ENCODE results near the gene PCIF1. TPM values are rescaled to one million over a fixed set of nuclear protein-coding genes. Genes with fewer than 3 reads are reported as not detected.
"Not testable (repeated sequence)": the region's sequence is repeated elsewhere in the genome, so short reads cannot be mapped to it uniquely, and the experiment has no call there.

PCIF1 gene
- total RNA-seq, 1 donor from 2014 or later: 37.8 TPM

DNA sequence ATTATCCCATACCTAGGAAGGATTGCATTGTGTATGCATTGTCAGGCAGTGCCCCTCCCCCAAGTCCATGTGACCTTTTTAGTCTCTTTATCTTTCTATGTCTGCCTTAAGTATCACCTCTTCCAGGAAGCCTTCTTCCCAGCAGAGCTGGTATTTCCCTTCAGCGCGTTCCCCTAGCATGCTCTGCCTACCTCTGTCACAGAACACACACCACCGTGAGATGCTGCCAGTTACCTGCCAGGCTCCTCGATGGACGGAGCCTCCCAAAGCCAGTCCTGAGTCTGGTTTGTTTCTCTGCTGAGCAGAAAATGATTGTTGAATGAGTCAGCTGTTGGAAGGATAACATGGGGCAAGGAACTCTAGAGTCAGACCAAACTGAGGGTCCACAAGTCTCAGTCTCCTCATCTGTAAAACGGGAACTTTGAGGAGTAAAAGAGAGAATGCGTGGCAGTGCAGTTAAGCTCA is 48.8 kb downstream of the PCIF1 start:
- Mint-ChIP-seq H3K4me1 (ENCODE audit: low read depth) (no peaks in the 10 kb centered on the region), H3K9me3 (ENCODE audit: low read depth) (no peaks in the 10 kb centered on the region), H3K36me3 (ENCODE audit: insufficient read depth) (no peaks in the 10 kb centered on the region), H3K4me3 (ENCODE audit: low read depth) (no peak overlapping the region), H3K27ac (no peak overlapping the region), H3K27me3 (peaks cover 4% of the 10 kb centered on the region)
- DNase-seq (ENCODE audit: low spot score, unreplicated experiment): no peak
- TF ChIP-seq, protein P1, sequence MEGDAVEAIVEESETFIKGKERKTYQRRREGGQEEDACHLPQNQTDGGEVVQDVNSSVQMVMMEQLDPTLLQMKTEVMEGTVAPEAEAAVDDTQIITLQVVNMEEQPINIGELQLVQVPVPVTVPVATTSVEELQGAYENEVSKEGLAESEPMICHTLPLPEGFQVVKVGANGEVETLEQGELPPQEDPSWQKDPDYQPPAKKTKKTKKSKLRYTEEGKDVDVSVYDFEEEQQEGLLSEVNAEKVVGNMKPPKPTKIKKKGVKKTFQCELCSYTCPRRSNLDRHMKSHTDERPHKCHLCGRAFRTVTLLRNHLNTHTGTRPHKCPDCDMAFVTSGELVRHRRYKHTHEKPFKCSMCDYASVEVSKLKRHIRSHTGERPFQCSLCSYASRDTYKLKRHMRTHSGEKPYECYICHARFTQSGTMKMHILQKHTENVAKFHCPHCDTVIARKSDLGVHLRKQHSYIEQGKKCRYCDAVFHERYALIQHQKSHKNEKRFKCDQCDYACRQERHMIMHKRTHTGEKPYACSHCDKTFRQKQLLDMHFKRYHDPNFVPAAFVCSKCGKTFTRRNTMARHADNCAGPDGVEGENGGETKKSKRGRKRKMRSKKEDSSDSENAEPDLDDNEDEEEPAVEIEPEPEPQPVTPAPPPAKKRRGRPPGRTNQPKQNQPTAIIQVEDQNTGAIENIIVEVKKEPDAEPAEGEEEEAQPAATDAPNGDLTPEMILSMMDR (IDR thresholded peaks at IDR 0.05; ENCODE audit: unreplicated experiment): no peak

DNA sequence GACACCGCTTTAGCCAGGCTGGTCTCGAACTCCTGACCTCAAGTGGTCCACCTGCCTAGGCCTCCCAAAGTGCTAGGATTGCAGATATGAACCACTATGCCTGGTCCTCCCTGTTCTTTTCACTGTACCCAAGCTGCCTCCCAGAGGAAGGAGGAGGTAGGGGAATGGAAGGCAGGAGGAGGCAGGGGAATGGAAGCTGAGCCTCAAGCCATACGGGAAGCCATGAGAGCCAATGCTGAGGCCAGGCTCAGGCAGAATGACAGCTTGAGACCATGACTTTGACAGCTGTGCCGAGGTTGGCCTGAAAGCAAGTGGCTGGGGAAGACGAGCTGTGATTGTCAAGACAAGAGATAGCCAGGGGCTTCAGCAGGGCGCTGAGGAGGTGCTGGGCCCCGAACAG is 51.1 kb downstream of the PCIF1 start:
- Mint-ChIP-seq H3K36me3 (ENCODE audit: insufficient read depth) (no peaks in the 10 kb centered on the region), H3K27ac (no peak overlapping the region)

DNA sequence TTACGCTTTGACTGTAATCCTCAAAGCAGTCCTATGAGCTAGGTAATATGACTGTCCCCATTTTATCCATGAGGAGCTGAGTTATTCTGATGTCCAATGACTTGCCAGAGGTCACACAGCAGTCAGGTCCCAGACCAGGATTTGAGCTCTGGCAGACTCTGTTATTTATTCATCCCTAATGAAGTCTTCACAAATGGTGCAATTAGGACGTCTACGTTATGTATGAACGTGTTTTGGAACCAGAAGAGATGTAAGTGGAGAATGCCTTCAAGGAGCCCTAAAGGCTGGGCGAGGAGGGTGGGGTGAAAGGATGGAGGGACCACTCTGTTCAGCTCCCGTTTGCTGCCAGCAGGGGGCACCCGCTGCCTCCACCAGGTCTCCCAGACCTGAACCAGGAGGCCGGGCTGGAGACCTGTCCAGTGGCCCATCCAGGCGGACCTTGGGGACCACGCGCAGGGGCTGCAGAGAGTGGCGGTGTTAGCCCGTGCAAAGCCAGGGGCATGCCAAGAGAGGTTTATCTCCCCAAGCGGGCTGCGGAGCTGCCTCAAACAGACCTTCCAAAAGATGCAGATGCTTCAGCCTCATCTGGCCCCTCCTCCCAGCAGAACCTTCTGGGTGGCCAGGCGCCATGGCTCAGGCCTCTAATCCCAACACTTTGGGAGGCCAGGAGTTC is 52.8 kb downstream of the PCIF1 start:
- no peak overlapping the region for H3K4me3 Mint-ChIP-seq (ENCODE audit: low read depth)
- no peak overlapping the region for H3K27ac Mint-ChIP-seq
- no peaks in the 10 kb centered on the region for H3K4me1 Mint-ChIP-seq (ENCODE audit: low read depth)
- no peaks in the 10 kb centered on the region for H3K9me3 Mint-ChIP-seq (ENCODE audit: low read depth)
- H3K36me3 Mint-ChIP-seq (ENCODE audit: insufficient read depth): no peaks in the 10 kb centered on the region
- H3K27me3 Mint-ChIP-seq: peaks cover 4% of the 10 kb centered on the region
- TF ChIP-seq, protein P1 (IDR thresholded peaks at IDR 0.05; ENCODE audit: unreplicated experiment): peak; percentile 81
- peak; percentile 68 for DNase-seq (ENCODE audit: low spot score, unreplicated experiment)

More for the DNA sequence above, 51.1 kb downstream of the PCIF1 start:
- TF ChIP-seq, protein P1 (IDR thresholded peaks at IDR 0.05; ENCODE audit: unreplicated experiment): no peak
- H3K4me1 Mint-ChIP-seq (ENCODE audit: low read depth): no peaks in the 10 kb centered on the region
- H3K4me3 Mint-ChIP-seq (ENCODE audit: low read depth): no peak overlapping the region
- H3K9me3 Mint-ChIP-seq (ENCODE audit: low read depth): no peaks in the 10 kb centered on the region
- peaks cover 4% of the 10 kb centered on the region for H3K27me3 Mint-ChIP-seq
- DNase-seq (ENCODE audit: low spot score, unreplicated experiment): no peak

DNA sequence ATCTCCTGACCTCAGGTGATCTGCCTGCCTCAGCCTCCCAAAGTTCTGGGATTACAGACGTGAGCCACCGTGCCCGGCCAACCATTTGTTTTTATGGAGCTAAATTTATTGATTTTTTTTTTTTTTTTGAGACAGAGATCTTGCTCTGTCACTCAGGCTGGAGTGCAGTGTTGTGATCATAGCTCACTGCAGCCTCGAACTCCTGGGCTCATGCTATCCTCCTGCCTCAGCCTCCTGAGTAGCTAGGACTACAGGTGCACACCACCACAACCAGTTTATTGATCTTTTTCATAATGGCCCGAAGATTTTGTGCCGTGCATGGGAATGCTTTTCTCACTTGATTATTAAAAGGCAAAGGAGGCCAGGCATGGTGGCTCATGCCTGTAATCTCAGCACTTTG is 54.3 kb downstream of the PCIF1 start:
- DNase-seq (ENCODE audit: low spot score, unreplicated experiment); H3K36me3 Mint-ChIP-seq (ENCODE audit: insufficient read depth); H3K4me1 Mint-ChIP-seq (ENCODE audit: low read depth); H3K27me3 Mint-ChIP-seq; H3K9me3 Mint-ChIP-seq (ENCODE audit: low read depth); H3K4me3 Mint-ChIP-seq (ENCODE audit: low read depth); H3K27ac Mint-ChIP-seq: not testable (repeated sequence)

DNA sequence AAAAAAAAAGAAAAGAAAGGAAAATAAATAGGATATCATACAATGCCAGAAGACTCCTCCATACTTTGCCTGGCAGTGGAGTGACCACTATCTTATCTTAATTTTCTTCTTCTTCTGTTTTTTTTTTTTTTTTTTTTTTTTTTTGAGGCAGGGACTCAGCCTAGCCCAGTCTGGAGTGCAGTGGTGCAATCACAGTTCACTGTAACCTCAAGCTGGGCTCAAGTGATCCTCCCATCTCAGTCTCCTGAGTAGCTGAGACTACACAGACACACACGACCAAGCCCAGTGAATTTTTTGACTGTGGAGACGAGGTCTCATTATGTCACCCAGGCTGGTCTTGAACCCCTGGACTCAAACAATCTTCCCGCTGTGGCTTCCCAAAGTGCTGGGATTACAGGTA is 57.1 kb downstream of the PCIF1 start:
- Mint-ChIP-seq H3K9me3 (ENCODE audit: low read depth) (no peaks in the 10 kb centered on the region), H3K27me3 (peaks cover 7% of the 10 kb centered on the region), H3K36me3 (ENCODE audit: insufficient read depth) (no peaks in the 10 kb centered on the region), H3K27ac (no peak overlapping the region), H3K4me1 (ENCODE audit: low read depth) (peaks cover 2% of the 10 kb centered on the region), H3K4me3 (ENCODE audit: low read depth) (no peak overlapping the region)
- TF ChIP-seq, protein P1 (IDR thresholded peaks at IDR 0.05; ENCODE audit: unreplicated experiment): no peak
- no peak for DNase-seq (ENCODE audit: low spot score, unreplicated experiment)
